ENCODE measurements around the gene IGSF23. TPM values are rescaled to one million over a fixed set of nuclear protein-coding genes. Genes with fewer than 3 reads are reported as not detected.

The IGSF23 gene
- total RNA-seq = not detected

- Histone ChIP-seq H3K4me3 (no peak within 1 kb of the TSS), H3K9me3 (no peaks in the 10 kb centered on the region), H3K27ac (no peak within 1 kb of the TSS), H3K27me3 (no peaks in the 10 kb centered on the region), H3K36me3 (no peaks in the 10 kb centered on the region), H3K4me1 (no peaks in the 10 kb centered on the region)
- TF ChIP-seq, protein P1, sequence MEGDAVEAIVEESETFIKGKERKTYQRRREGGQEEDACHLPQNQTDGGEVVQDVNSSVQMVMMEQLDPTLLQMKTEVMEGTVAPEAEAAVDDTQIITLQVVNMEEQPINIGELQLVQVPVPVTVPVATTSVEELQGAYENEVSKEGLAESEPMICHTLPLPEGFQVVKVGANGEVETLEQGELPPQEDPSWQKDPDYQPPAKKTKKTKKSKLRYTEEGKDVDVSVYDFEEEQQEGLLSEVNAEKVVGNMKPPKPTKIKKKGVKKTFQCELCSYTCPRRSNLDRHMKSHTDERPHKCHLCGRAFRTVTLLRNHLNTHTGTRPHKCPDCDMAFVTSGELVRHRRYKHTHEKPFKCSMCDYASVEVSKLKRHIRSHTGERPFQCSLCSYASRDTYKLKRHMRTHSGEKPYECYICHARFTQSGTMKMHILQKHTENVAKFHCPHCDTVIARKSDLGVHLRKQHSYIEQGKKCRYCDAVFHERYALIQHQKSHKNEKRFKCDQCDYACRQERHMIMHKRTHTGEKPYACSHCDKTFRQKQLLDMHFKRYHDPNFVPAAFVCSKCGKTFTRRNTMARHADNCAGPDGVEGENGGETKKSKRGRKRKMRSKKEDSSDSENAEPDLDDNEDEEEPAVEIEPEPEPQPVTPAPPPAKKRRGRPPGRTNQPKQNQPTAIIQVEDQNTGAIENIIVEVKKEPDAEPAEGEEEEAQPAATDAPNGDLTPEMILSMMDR (IDR thresholded peaks at IDR 0.05 in 4 of 5, conservative IDR thresholded peaks at IDR 0.05 in 1 of 5) = no peak
- TF ChIP-seq POLR2A (IDR thresholded peaks at IDR 0.05) = no peak
- DNase-seq (no peak), ATAC-seq (no peak)
- in situ Hi-C loops (cut with MboI; ENCODE audit: low sequenced_read_pairs in 4 of 4) = no loop called here
- intact Hi-C loops (cut with DNase I; ENCODE audit: low total_unique reads) = no loop called here
Observed at GRCh38 chr19:44613295-44614178, at the start of gene IGSF23. Gene IGSF23 (plus strand): TSS chr19:44613563. CDS start chr19:44613646, 83 bp downstream.

DNA sequence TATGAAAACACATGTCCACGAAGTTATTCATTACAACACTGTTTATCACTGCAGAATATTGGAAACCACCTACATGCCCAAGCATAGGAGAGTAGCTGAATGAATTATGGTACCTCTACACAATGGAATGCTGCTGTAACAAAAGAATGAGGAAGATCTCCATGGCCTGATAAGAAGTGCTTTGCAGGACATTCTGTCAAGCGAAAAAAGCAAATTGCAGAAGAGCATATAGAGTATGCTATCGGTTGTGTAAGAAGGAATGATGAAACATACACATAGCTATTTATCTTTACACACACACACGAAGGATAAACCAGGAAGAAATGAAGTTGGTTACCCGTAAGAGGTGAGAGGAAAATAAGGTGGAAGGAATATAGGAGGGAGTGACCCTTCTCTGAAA lies 46.4 kb upstream of the IGSF23 start:
- intact Hi-C loops (cut with DNase I; ENCODE audit: low total_unique reads) (no loop called here), in situ Hi-C loops (cut with MboI; ENCODE audit: low sequenced_read_pairs in 4 of 4) (no loop called here)
- no peak overlapping the region for H3K27ac ChIP-seq
- H3K4me1 ChIP-seq = no peaks in the 10 kb centered on the region
- ATAC-seq (no peak), DNase-seq (no peak)
- no peaks in the 10 kb centered on the region for H3K9me3 ChIP-seq
- TF ChIP-seq, protein P1 (IDR thresholded peaks at IDR 0.05 in 4 of 5, conservative IDR thresholded peaks at IDR 0.05 in 1 of 5) = no peak
- TF ChIP-seq POLR2A (IDR thresholded peaks at IDR 0.05) = no peak
- no peaks in the 10 kb centered on the region for H3K36me3 ChIP-seq
- H3K4me3 ChIP-seq = no peak overlapping the region
- H3K27me3 ChIP-seq = peaks cover 0 to 4% (median 3%) of the 10 kb centered on the region in 3 donors

GRCh38 chr19:44567745-44568144 lies 45.6 kb upstream of the IGSF23 start:
- intact Hi-C loops (cut with DNase I; ENCODE audit: low total_unique reads) (no loop called here), in situ Hi-C loops (cut with MboI; ENCODE audit: low sequenced_read_pairs in 4 of 4) (no loop called here)
- no peaks in the 10 kb centered on the region for H3K4me1 ChIP-seq
- H3K9me3 ChIP-seq = no peaks in the 10 kb centered on the region
- no peak for DNase-seq
- no peaks in the 10 kb centered on the region for H3K36me3 ChIP-seq
- H3K4me3 ChIP-seq = no peak overlapping the region
- peaks cover 0 to 4% (median 3%) of the 10 kb centered on the region in 3 donors for H3K27me3 ChIP-seq
- ATAC-seq = no peak
- TF ChIP-seq POLR2A (IDR thresholded peaks at IDR 0.05) = no peak
- TF ChIP-seq, protein P1 (IDR thresholded peaks at IDR 0.05 in 4 of 5, conservative IDR thresholded peaks at IDR 0.05 in 1 of 5) = no peak
- H3K27ac ChIP-seq = no peak overlapping the region

- DNase-seq (no peak), ATAC-seq (no peak)
- no peaks in the 10 kb centered on the region for H3K4me1 ChIP-seq
- H3K36me3 ChIP-seq = no peaks in the 10 kb centered on the region
- intact Hi-C loops (cut with DNase I; ENCODE audit: low total_unique reads) = no loop called here
- TF ChIP-seq, protein P1 (IDR thresholded peaks at IDR 0.05 in 4 of 5, conservative IDR thresholded peaks at IDR 0.05 in 1 of 5) = no peak
- no peak for TF ChIP-seq POLR2A (IDR thresholded peaks at IDR 0.05)
- no peak overlapping the region for H3K4me3 ChIP-seq
- no peaks in the 10 kb centered on the region for H3K9me3 ChIP-seq
- H3K27ac ChIP-seq = no peak overlapping the region
- in situ Hi-C loops (cut with MboI; ENCODE audit: low sequenced_read_pairs in 4 of 4) = loop anchor here (5.0 kb wide), 1 partner anchor 87 kb away; no protein-coding TSS in a partner anchor
- peaks cover 0 to 3% (median 0%) of the 10 kb centered on the region in 3 donors for H3K27me3 ChIP-seq
Observed at GRCh38 chr19:44570603-44570983, 42.8 kb upstream of the IGSF23 start.

All from gastrocnemius medialis (tissue), 4 donors.